Right forelimb (tissue), 1 donor: ENCODE results near the gene ABCA7.

Experiments used
- DNase-seq: peaks from one replicate; pipeline ENCODE4 v3.0.0-alpha.2; 2018

Gene ABCA7

DNA sequence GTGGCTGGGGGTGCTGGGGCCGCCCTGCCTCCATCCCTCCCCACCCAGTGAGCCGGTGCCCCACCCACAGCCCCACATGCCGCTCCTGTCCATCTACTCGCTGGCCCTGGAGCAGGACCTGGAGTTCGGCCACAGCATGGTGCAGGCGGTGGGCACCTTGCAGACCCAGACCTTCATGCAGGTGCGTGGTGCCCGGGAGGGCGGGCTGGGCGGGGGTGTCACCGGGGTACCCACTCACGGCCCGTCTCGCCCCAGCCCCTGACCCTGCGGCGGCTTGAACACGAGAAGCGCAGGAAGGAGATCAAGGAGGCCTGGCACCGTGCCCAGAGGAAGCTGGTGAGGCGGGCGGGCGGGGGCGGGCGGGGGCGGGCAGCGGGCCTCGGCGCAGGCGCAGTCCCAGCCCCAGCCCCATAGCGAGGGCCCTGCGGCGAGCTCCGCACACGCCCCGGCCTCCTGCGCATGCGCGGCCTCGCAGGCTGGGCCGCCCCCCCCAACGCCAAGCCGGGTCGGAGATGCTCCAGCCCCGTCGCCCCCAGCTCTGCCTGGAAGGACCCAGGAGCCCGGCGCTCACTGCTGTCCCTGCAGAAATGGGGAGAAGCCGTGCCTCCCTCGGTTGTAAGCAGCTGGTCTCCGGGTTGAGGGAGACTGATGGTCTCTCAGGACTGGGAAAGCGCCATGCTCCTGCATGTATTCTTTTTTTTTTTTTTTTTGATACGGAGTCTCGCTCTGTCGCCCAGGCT, 34.8 kb downstream of the ABCA7 start:
- no peak for DNase-seq

DNA sequence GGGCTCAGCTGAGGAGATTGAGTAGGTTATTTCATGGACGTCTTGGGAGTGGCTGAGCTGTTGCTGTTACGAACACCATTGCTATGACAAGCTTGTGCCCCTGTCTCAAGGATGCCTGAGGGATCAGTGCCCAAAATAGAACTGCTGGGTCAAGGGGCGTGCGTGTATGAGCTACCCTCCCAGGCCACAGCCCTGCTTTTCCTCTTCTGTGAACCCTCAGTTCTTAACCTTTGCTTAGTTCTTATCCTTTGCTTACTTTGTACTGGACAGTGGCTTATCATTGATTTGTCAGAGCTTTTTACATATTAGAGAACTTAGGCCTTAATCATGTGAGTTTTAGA, 36.1 kb downstream of the ABCA7 start:
- DNase-seq, result no peak

DNA sequence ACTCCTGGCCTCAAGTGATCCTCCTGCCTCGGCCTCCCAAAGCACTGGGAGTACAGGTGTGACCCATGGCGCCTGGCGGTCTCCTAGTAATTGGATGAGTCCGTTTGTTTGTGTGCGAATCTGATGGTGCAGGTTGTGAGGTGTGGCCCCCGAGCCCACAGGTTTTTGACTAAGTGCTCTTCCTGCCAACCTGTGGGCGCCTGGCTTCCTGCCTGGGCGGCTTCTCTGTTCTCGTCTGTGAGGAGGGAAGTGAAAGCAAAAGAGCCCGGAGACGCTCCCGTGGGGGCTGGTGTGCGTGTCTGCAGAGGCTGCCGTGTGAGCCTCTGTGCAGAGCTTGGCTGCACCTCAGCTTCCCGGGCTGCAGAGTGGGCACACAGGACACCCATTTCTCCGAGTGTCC, 37.0 kb downstream of the ABCA7 start:
- DNase-seq, result no peak

DNA sequence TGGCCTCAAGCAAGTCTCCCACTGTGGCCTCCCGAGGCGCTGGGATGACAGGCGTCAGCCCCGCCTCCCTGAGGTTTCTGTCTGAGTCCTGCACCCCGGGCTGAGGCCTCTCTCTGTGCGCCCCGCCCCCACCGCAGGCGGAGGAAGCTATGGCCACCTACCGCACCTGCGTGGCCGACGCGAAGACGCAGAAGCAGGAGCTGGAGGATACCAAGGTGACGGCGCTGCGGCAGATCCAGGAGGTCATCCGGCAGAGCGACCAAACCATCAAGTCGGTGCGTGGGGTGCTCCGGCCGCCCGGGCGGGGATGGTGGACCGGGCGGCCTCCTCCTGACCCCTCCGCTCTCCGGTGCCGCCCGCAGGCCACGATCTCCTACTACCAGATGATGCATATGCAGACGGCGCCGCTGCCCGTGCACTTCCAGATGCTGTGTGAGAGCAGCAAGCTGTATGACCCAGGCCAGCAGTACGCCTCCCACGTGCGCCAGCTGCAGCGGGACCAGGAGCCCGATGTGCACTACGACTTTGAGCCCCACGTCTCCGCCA, 39.7 kb downstream of the ABCA7 start:
- DNase-seq, result no peak

DNA sequence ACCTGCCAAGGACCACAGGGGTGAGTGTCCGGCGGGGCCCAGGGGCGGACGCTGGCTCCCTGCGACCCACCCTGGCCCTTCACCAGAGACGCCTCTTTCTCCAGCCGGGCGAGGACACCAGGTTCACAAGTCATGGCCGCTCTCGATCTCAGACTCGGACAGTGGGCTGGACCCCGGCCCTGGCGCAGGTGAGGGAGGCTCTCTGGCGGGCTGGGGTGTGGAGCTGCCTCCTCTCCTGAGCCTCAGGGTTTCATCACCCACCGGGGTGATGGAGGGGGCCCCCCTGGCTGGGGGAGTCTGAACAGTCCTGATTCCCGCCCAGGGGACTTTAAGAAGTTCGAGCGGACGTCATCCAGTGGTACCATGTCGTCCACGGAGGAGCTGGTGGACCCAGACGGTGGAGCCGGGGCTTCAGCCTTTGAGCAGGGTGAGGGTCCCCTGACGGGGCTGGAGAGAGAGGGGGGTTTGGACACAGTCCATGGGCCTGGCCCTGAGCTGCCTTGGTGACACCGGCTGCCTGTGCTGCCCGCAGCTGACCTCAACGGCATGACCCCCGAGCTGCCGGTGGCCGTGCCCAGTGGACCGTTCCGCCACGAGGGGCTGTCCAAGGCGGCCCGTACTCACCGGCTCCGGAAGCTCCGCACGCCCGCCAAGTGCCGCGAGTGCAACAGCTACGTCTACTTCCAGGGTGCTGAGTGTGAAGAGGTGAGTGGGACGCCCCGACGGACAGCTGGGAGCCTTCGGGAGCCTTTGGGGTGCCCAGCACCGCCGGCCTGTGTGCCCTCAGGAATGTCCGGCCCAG, 40.7 kb downstream of the ABCA7 start:
- DNase-seq, result no peak

DNA sequence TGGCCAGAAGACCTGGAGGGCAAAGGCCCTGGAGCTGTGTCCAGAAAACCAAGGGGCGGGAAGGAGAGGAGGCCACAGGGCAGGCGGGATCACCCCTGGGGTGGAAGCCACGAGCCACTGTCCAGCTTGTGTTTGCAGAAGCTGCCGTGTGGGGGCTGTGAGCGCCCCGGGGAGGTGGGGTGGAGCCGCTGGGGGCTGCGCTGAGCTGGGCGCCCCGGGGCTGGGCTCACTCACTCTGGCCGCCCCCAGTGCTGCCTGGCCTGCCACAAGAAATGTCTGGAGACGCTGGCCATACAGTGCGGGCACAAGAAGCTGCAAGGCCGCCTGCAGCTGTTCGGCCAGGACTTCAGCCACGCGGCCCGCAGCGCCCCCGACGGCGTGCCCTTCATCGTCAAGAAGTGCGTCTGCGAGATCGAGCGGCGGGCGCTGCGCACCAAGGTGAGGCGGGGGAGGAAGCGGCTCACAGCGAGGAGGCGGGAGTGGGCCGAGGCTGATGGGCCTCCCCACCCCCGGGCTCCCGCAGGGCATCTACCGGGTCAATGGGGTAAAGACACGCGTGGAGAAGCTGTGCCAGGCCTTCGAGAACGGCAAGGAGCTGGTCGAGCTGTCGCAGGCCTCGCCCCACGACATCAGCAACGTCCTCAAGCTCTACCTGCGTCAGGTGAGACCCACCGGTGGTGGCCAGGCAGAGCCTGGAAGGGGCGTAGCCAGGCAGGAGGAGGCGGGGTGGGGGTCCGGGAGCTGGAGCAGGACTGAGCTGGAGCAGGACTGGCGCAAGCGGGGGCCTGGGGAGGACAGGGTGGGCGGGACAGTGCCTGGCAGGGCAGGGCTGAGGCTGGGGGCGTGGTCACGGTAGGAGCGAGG, 41.6 kb downstream of the ABCA7 start:
- DNase-seq, result no peak

DNA sequence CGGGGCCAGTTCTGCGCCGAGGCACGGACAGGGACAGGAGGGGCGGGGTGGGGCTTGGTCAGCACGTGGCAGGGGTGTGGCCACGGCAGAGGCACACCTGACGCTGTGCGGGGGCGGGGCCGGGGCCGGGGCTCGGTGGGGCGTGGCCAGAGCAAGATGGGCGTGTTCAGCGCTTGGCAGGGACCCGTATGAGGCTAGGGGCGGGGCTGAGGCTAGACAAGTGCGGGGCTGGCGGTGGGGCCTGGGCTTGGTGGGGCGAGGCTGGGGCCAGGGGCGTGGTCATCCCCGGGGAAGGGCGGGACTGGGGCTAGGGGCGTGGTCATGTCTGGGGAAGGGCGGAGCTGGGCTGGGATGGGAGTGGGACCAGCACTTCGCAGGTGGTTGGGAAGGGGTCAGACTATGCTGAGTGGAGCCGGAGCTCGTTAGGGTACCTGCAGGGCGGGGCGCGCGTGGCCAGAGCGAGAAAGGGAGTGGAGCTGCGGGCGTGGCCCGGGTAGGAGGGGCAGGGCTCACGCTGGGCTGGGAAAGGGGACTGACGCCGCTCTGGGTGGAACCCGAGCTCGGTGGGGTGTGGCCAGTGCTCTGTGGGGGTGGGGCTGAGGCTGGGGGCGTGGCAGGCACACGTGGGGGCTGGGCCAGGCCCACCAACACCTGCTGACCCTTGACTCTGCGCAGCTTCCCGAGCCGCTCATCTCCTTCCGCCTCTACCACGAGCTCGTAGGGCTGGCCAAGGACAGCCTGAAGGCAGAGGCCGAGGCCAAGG, 42.4 kb downstream of the ABCA7 start:
- no peak for DNase-seq

DNA sequence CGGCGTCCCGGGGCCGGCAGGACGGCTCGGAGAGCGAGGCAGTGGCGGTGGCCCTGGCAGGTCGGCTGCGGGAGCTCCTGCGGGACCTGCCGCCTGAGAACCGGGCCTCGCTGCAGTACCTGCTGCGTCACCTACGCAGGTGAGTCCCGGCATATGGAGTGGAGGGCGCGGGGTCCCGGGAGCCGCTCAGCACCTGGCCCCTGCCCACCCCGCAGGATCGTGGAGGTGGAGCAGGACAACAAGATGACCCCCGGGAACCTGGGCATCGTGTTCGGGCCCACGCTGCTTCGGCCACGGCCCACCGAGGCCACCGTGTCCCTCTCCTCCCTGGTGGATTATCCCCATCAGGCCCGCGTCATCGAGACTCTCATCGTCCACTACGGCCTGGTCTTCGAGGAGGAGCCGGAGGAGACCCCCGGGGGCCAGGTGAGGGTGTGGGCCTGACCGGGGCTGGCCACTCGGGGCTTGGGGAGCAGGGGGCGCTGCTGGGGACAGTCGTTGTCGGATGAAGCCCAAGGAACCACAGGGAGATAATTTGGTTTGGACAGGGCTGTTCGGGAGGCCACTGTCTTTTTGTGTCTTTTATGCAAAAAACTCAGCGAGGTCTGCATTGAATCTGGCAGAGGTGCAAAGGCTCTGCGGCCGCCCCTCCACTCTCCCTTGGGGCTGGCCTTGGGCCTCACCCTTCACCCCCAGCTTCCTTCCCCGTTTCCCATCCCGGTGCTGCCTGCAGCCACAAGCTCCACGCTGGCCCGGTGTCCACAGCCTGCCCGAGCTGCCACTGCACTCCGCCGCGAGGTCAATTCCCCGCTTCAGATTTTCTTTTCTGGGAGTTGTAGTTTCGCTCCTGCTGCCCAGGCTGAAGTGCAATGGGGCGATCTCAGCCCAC, 43.3 kb downstream of the ABCA7 start:
- no peak for DNase-seq

DNA sequence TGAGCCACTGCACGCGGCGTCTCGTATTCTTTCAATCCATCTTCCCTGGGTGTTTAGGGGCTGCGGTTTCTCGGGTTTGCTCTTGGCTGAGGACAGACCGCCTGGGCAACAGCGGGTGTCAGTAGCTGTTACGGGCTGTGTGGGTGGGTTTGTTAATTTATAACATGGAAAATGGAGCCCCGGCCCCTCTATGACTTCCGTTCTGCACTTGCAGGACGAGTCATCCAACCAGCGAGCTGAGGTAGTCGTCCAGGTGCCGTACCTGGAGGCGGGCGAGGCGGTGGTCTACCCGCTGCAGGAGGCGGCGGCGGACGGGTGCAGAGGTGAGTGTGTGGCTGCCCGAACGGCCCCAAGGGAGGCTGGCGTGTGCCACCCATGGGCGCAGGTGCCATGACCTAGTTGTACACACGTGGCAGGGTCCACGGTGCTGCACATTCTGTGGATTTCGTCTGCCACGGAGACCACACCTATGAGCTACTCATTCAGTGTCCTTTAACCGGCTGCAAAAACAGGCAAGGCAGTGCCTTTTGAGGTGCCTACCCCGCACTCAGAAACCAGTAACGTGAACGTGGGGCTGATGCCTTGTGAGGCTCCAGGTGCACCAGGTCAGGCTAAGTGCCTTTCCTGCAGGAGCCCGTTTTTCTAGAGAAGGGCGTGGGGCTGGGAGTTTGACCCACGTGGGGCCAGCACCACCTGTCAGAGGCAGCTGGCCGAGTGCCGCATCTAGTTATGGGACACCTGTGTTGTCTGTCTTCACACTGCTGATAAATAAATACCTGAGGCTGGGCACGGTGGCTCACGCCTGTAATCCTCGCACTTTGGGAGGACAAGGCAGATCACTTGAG, 44.3 kb downstream of the ABCA7 start:
- no peak for DNase-seq

DNA sequence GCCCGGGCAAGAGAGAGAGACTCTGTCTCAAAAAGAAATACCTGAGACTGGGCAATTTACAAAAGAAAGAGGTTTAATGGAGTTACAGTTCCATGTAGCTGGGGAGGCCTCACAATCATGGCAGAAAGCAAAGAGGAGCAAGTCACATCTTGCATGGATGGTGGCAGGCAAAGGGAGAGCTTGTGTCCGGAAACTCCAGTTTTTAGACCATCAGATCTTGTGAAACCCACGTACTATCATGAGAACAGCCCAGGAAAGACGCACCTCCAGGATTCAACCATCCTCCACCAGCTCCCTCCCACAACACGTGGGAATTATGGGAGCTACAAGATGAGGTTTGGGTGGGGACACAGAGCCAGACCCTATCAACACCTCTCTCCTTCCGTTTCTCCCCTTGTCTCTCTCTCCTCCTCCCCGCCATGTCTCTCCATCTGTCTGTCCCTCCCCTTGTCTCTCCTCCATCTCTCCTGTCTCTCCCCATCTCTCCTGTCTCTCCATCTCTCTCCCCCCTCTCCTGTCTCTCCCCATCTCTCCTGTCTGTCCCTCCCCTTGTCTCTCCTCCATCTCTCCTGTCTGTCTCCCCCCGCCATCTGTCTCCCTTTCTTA, 45.2 kb downstream of the ABCA7 start:
- no peak for DNase-seq

DNA sequence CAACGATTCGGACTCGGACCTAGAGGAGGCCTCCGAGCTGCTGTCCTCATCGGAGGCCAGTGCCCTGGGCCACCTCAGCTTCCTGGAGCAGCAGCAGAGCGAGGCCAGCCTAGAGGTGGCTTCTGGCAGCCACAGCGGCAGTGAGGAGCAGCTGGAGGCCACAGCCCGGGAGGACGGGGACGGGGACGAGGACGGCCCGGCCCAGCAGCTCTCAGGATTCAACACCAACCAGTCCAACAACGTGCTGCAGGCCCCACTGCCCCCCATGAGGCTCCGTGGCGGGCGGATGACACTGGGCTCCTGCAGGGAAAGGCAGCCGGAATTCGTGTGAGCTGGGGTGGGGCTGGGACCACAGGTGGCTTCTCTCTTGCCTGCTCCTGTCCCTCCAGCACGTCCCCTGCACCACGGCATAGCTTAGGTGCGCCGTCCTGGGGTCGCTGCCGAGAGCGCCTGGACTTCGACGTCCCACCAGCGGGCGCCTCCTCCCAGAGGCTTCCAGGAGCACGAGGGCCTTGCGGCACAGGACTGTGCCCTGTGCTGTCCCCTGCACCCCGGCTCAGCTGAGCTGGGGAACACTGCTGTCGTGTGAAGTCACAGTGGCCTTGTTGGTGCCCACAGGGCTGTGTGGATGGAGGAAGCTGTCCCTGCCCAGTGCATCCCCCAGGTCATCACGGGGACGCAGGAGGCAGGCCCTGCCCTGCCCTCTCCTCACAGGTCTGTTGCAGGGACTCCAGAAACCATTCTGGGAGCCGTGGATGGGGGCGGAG, 46.0 kb downstream of the ABCA7 start:
- DNase-seq, result no peak

DNA sequence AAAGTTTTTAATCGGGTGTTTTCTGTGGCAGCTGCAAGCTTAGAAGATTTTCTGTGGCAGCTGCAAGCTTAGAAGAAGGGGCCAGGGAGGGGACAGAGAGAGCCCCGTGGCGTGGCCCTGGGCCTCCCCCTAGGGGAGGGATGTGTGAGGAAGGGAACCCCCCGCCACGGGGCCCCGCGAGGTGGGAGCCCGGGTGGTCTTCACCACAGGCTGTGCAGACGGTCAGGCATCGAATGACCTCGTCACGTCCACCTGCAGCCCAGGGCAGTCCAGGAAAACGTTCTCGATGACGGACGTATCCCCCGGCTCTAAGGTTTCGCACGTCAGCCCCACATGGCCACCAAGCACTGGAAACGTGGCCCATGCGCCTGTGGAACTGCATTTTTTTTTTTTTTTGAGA, 46.7 kb downstream of the ABCA7 start:
- no peak for DNase-seq

DNA sequence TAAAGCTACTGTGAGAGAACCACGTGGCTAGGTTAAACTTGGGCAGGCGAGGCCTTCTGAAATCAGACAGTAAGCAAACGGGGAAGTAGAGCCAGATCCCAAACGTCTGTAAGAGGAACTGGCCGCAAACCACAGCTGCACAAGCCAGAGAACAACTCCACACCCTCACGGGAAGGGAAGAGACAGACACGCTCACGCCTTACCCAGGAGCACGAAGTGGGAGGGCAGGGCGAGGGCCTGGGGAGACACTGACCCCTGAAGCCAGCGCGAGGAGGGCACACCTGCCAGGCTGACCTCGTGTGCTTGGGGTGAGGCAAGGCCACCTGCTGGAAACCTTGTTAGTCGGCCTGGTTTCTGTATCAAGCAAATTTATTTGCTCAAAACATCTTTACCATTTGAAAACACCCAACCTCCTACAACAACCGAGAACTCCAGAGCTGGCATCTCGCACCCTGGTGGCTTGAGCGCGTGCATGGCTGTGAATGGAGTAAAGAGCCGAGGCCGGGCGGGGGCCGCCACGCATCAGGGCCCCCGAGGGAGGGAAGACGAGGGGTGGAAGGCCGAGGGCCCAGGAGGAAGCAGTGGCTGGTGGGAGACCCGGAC, 48.0 kb downstream of the ABCA7 start:
- no peak for DNase-seq

DNA sequence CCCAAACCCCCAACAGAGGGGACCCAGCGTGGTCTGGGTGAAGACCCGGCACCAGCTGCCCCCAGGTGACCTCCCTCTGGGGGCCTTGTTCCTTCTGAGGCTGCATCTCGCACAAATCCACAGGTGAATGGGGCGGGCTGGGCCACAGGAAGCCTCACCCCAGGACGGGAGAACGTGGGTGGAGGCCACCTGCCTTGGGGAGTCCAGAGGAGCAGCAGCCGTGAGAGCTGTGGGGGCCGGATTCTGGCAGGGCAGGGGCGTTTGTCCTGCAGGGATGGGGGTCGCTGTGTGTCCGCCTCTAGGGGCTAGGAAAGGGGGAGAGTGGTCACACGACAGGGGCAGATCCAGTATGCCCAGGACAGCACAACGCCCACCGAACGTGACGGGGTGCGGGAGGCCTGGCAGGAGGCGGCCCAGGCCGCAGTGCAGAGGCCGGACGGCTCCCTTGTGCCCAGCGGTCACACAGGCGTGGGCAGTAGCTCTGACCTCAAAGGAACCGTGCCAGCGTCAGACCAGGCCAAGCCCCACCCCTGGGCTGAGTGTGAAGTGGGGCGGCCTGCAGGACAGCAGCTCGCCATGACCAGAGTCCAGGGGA, 48.6 kb downstream of the ABCA7 start:
- no peak for DNase-seq

DNA sequence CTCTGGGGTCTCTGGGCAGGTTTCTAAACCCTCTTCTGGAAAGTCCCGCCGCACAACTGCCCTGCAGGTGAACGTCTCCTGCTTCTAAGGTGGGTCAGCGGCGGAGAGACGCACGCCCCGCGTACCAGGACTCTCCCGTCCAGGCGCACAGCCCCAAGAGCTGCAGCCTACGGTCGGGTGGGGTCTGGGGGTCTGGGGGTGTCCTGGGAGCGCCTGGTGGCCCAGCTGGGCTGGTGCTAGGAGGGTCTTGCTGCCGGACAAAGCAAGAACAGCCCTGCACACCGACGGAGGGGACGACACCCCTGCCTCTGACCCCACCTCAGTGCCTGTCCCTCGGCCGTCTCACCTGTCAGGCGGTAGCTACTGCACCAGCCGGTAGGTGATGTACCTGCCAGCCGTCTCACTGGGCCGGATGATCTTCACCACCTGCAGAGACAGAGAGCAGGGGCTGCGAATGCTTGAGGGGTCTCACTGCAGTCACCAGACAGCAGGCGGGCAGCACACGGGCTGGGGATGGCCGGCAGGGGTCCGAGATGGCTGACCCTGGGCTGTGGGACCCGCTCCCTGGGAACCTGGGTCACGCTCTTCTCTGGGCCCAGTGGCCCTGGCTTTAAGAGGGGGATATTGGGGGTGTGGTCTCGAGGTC, 49.3 kb downstream of the ABCA7 start:
- no peak for DNase-seq

DNA sequence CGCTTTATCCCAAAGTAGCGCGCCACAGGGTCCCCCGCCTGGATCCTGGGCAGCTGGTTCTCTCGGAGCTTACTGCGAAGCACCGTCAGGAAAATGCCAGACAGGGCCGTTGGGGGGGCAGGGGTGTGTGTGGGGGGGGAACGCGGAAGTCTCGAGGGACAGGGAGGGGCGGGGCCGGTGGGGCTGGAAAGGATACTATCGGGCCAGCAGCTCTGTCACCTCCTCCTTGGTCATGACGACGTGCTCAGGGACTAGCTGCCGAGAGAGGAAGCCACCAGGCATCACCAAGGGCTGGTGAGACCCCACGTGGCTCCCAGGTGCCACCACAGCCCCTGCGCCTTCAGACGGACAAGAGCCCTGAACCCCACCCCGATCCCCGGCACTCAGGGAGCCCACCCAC, 50.0 kb downstream of the ABCA7 start:
- no peak for DNase-seq

DNA sequence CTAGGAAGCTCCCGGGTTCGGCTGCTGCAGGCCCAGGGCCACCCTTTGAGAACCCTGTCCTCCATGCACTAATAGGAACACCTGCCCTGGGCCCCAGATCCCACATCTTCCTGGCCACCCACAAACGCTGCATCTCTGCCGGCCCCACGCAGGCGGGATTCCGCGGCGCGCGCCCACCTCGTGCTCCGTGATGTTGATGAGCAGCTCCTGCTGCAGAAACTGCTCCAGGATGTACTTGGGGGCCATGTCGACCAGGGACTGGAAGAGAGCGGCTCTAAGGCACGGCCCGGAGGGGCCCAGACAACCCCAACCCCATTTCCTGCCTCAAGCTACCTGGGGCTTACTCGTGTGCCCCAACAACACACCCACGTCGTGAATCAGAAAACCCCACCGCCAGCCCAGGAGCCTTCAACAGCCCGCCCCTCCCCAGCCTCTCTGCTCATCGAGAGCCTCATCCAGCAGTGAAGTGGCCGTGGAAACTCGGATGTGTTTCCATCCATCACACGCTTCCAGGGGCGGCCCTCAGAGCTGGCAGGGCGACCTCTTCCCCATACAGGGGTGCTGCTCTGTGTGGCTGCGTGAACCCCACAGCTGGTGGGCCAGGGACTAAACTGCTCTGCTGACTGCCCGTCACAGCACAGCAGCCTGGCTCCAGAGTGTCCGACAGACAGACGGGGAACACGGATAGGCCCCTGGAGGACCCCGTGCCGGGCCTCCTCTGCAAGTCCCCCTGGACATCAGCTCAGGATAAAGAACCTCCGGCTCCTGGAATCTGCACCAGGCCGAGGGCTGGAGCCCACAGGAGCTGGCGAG, 51.0 kb downstream of the ABCA7 start:
- DNase-seq, result no peak
